ENCODE data around the gene AQP5. TPM values are rescaled to one million over a fixed set of nuclear protein-coding genes. Genes with fewer than 3 reads are reported as not detected.

AQP5 gene
- total RNA-seq, 2 donors from 2014 or later: 0.42 to 0.54 TPM

- no peak for DNase-seq (ENCODE audit: low spot score)
- Histone ChIP-seq H3K9me3 (no peaks in the 10 kb centered on the region), H3K4me1 (ENCODE audit: control insufficient read depth in 1 of 2, low read depth in 2 of 2) (no peaks in the 10 kb centered on the region), H3K4me3 (no peak overlapping the region), H3K36me3 (no peaks in the 10 kb centered on the region), H3K27me3 (replicated peaks; ENCODE audit: insufficient read depth) (no peaks in the 10 kb centered on the region), H3K27ac (no peak overlapping the region)
- ATAC-seq (ENCODE audit: insufficient number of reproducible peaks, low FRiP score, low read depth): no peak
- TF ChIP-seq CTCF (IDR thresholded peaks at IDR 0.05): no peak
Observed at GRCh38 chr12:49943625-49943960, 18.1 kb upstream of the AQP5 start.

DNA sequence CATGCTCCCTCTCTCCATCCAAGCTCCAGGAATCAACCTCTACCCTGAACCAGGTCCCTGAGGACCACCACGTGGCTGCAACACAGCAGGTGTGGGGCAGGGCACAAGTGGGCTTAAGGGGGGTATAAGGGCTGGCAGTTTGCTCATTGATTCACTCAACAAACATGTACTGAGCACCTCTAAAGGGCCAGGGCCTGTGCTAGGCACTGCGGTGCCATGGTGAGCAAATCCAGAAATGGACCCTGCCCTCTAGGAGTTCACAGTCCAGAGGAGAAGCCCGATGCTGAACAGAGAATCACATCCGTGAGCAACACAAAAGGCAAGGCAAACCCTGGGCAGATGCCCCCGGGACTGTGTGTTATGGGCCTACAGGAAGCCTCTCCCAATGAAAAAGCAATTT is 17.6 kb upstream of the AQP5 start:
- ATAC-seq (ENCODE audit: insufficient number of reproducible peaks, low FRiP score, low read depth) (no peak), DNase-seq (ENCODE audit: low spot score) (no peak)
- no peaks in the 10 kb centered on the region for H3K36me3 ChIP-seq
- no peaks in the 10 kb centered on the region for H3K27me3 ChIP-seq (replicated peaks; ENCODE audit: insufficient read depth)
- no peaks in the 10 kb centered on the region for H3K9me3 ChIP-seq
- no peak overlapping the region for H3K27ac ChIP-seq
- TF ChIP-seq CTCF (IDR thresholded peaks at IDR 0.05): no peak
- H3K4me1 ChIP-seq (ENCODE audit: control insufficient read depth in 1 of 2, low read depth in 2 of 2): no peaks in the 10 kb centered on the region
- no peak overlapping the region for H3K4me3 ChIP-seq

DNA sequence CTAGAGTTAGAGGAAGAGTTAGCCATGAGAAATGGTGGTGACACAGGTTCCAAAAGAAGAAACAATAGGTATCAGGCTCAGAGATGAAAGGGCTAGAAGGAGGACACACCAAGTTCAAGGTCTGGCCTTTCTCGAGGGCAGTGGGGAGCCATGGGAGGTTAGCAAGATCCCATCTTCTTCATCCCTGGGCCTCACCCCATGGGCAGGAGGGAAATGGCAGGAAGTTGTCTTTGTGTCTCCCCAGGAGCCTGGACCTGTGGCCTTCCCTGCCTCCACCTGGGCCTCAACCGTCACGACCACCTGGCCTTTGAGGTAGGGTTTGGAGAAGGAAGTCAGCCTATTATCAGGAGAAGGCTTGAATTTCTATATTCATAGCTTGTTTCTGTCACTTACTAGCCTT is 17.0 kb upstream of the AQP5 start:
- no peaks in the 10 kb centered on the region for H3K9me3 ChIP-seq
- no peak overlapping the region for H3K4me3 ChIP-seq
- no peak for ATAC-seq (ENCODE audit: insufficient number of reproducible peaks, low FRiP score, low read depth)
- no peaks in the 10 kb centered on the region for H3K36me3 ChIP-seq
- no peak for DNase-seq (ENCODE audit: low spot score)
- no peaks in the 10 kb centered on the region for H3K4me1 ChIP-seq (ENCODE audit: control insufficient read depth in 1 of 2, low read depth in 2 of 2)
- no peak overlapping the region for H3K27ac ChIP-seq
- no peak for TF ChIP-seq CTCF (IDR thresholded peaks at IDR 0.05)
- no peaks in the 10 kb centered on the region for H3K27me3 ChIP-seq (replicated peaks; ENCODE audit: insufficient read depth)

- Histone ChIP-seq H3K27ac (no peak overlapping the region), H3K36me3 (no peaks in the 10 kb centered on the region), H3K27me3 (replicated peaks; ENCODE audit: insufficient read depth) (no peaks in the 10 kb centered on the region), H3K9me3 (no peaks in the 10 kb centered on the region), H3K4me1 (ENCODE audit: control insufficient read depth in 1 of 2, low read depth in 2 of 2) (no peaks in the 10 kb centered on the region), H3K4me3 (peak overlapping the region; percentile 51)
- peak; percentile 72 for TF ChIP-seq CTCF (IDR thresholded peaks at IDR 0.05)
- DNase-seq (ENCODE audit: low spot score): peak; percentile 31
- ATAC-seq (ENCODE audit: insufficient number of reproducible peaks, low FRiP score, low read depth): peak; percentile 76
Observed at GRCh38 chr12:49945394-49946080, 16.1 kb upstream of the AQP5 start.

- no peak overlapping the region for H3K27ac ChIP-seq
- no peaks in the 10 kb centered on the region for H3K36me3 ChIP-seq
- no peaks in the 10 kb centered on the region for H3K4me1 ChIP-seq (ENCODE audit: control insufficient read depth in 1 of 2, low read depth in 2 of 2)
- no peak overlapping the region for H3K4me3 ChIP-seq
- no peak for ATAC-seq (ENCODE audit: insufficient number of reproducible peaks, low FRiP score, low read depth)
- no peak for DNase-seq (ENCODE audit: low spot score)
- no peaks in the 10 kb centered on the region for H3K9me3 ChIP-seq
- no peak for TF ChIP-seq CTCF (IDR thresholded peaks at IDR 0.05)
- H3K27me3 ChIP-seq (replicated peaks; ENCODE audit: insufficient read depth): no peaks in the 10 kb centered on the region
Observed at GRCh38 chr12:49946086-49946485, 15.6 kb upstream of the AQP5 start.

Measured in thoracic aorta (tissue), 2 donors.